ENCODE data around the gene ACAP1. TPM values are rescaled to one million over a fixed set of nuclear protein-coding genes. Genes with fewer than 3 reads are reported as not detected.

ACAP1 gene
- total and polyA plus RNA-seq, 9 of the 15 experiments (the other 6 are each of a cell fraction or from before 2014, with no cell fraction given) = 0.15 to 8.5 (median 2.4) TPM

GRCh38 chr17:7330638-7331015 is 5.7 kb upstream of the ACAP1 start:
- FAIRE-seq (no peak), ATAC-seq (no peak), DNase-seq (ENCODE audit: extremely low read depth in 1 of 4, low spot score in 3 of 4) (no peak)
- Histone ChIP-seq H3K36me3 (ENCODE audit: control insufficient read depth, insufficient read depth, low read length) (peaks cover 12% of the 10 kb centered on the region; the same call in 1 of the 3 replicates), H3K79me2 (ENCODE audit: control insufficient read depth, insufficient read depth, low read length) (peaks cover 16% of the 10 kb centered on the region), H3K27me3 (ENCODE audit: control insufficient read depth in 2 of 2, insufficient read depth in 2 of 2, low read length in 2 of 2) (no peaks in the 10 kb centered on the region), H3K4me2 (ENCODE audit: insufficient read depth, low read length) (peak overlapping the region; percentile 32), H4K20me1 (replicated peaks; ENCODE audit: control insufficient read depth, insufficient read depth, low read length) (no peaks in the 10 kb centered on the region), H3K4me3 (no peak overlapping the region), H3K27ac (ENCODE audit: extremely low read depth, low read depth, low read length) (no peak overlapping the region), H2AFZ (ENCODE audit: low read depth, low read length) (0 out of 2 replicates have a peak overlapping the region, but pooled peaks have one; percentile 45), H3K9me3 (replicated peaks; ENCODE audit: control insufficient read depth, insufficient read depth, low read depth, low read length) (no peaks in the 10 kb centered on the region), H3K4me1 (replicated peaks in 1 of 2; ENCODE audit: control insufficient read depth in 2 of 2, insufficient read depth in 2 of 2, low read length in 2 of 2) (peaks cover 15 to 42% of the 10 kb centered on the region in 2 experiments), H3K9me1 (ENCODE audit: control insufficient read depth, insufficient read depth, low read length) (no peaks in the 10 kb centered on the region), H3K9ac (ENCODE audit: insufficient read depth in 1 of 2, low read depth in 2 of 2, low read length in 2 of 2) (peak overlapping the region in 1 of 2 experiments; percentile 73; a peak in 1 of 4 replicates)
- ChIA-PET POLR2A (interaction anchor here (0.7 kb wide), 1 partner anchor 230 kb away, joined by 3 read pairs; no protein-coding TSS in a partner anchor), CTCF (ENCODE audit: low intra/inter-chr PET ratio) (no interaction called here)
- no TSS peak for BruUV-seq (replicated peaks)
- intact Hi-C loops (cut with micrococcal nuclease) = no loop called here
- 69% methylated on average over 12 of the region's 13 CpGs for WGBS (ENCODE audit: insufficient coverage, low coverage, missing lambda C conversion rate)
- in situ Hi-C loops (cut with MboI) = loop anchor here (10.0 kb wide), 1 partner anchor 286 kb away; the partner anchor contains the start of gene SLC16A11
- TF ChIP-seq GABPA (tag; conservative IDR thresholded peaks at IDR 0.05; ENCODE audit: low read depth) = no peak
- no peak for TF ChIP-seq TBP (optimal IDR thresholded peaks at IDR 0.05; ENCODE audit: low read depth, low read length)
- no peak for TF ChIP-seq SMAD2 (IDR thresholded peaks at IDR 0.05; ENCODE audit: low read depth, low read length)
- no peak for TF ChIP-seq PML (IDR thresholded peaks at IDR 0.05; ENCODE audit: low read length)
- TF ChIP-seq CHD1 (IDR thresholded peaks at IDR 0.05; ENCODE audit: low read length) = no peak
- TF ChIP-seq E2F6 (IDR thresholded peaks at IDR 0.05; ENCODE audit: borderline replicate concordance in 1 of 2, extremely low read depth in 1 of 2, insufficient read depth in 1 of 2, insufficient read length in 1 of 2, low read depth in 1 of 2, low read length in 1 of 2, poor library complexity in 1 of 2, severe bottlenecking in 1 of 2) = no peak
- TF ChIP-seq KDM2B (CRISPR knock-in tag; IDR thresholded peaks at IDR 0.05) = no peak
- no peak for TF ChIP-seq CREB3 (tag; conservative IDR thresholded peaks at IDR 0.05; ENCODE audit: low read depth)
- TF ChIP-seq RBBP5 (IDR thresholded peaks at IDR 0.05; ENCODE audit: borderline replicate concordance, insufficient read depth, low read length, poor library complexity, severe bottlenecking) = no peak
- no peak for TF ChIP-seq ZNF518B (CRISPR knock-in tag; IDR thresholded peaks at IDR 0.05)
- TF ChIP-seq ZNF133 (CRISPR knock-in tag; IDR thresholded peaks at IDR 0.05) = no peak
- TF ChIP-seq ZMIZ1 (IDR thresholded peaks at IDR 0.05; ENCODE audit: low read depth in 2 of 2, low read length in 2 of 2) = no peak

Data from K562 (cell line).